WTC11 (cell line): Measurements from ENCODE around the gene UGT1A1. TPM values are rescaled to one million over a fixed set of nuclear protein-coding genes. Genes with fewer than 3 reads are reported as not detected.

ENCODE experiments used
- ATAC-seq: fragments of 200-7000 bp; cut with Tn5 transposase; 2 replicates; pipeline ENCODE4 v1.10.0; 2021; ENCODE audit warnings: mild to moderate bottlenecking, moderate library complexity
- CTCF ChIA-PET: fragments of 300-600 bp; sonication (Branson Sonifier 250); formaldehyde crosslinking; loops from one replicate; lab custom pipeline; 2021; ENCODE audit warnings: antibody characterized with exemption; lab: Charles Lee
- POLR2A ChIA-PET: fragments of 350-600 bp; sonication (Branson Sonifier 250); formaldehyde crosslinking; loops from one replicate; lab custom pipeline; 2021; ENCODE audit warnings: antibody characterized with exemption; lab: Charles Lee
- DNase-seq: peaks from one replicate; pipeline ENCODE4 v3.0.0; 2021; ENCODE audit warnings: low spot score
- H3K27ac Mint-ChIP-seq: 2 replicates; pipeline ENCODE4 v1.8.0; 2021; ENCODE audit warnings: mixed read lengths
- H3K27me3 Mint-ChIP-seq: 2 replicates; pipeline ENCODE4 v1.8.0; 2021; ENCODE audit warnings: low read depth, mild to moderate bottlenecking, moderate library complexity, mixed read lengths
- H3K36me3 Mint-ChIP-seq: 2 replicates; pipeline ENCODE4 v1.8.0; 2021; ENCODE audit warnings: mixed read lengths
- H3K4me1 Mint-ChIP-seq: 2 replicates; pipeline ENCODE4 v1.8.0; 2022; ENCODE audit warnings: mixed read lengths
- H3K4me3 Mint-ChIP-seq: 2 replicates; pipeline ENCODE4 v1.8.0; 2021; ENCODE audit warnings: mild to moderate bottlenecking, moderate library complexity, mixed read lengths
- H3K9me3 Mint-ChIP-seq: 2 replicates; pipeline ENCODE4 v1.8.0; 2021; ENCODE audit warnings: mixed read lengths
- FOXP1 ChIP-seq: sonication (generic); formaldehyde crosslinking; IDR thresholded peaks from 2 replicates; pipeline ENCODE4 v1.8.0; 2022; ENCODE audit warnings: missing genetic modification reagents, mild to moderate bottlenecking, moderate library complexity, borderline replicate concordance
- HMGA2 ChIP-seq: fragments of 250-450 bp; sonication (Bioruptor Pico); IDR thresholded peaks from 2 replicates; pipeline ENCODE4 v1.4.0; 2021; ENCODE audit warnings: mild to moderate bottlenecking, moderate library complexity
- JAZF1 ChIP-seq: fragments of 250-450 bp; sonication (Bioruptor Pico); IDR thresholded peaks from 2 replicates; pipeline ENCODE4 v1.9.0; 2021; ENCODE audit warnings: moderate library complexity, mild to moderate bottlenecking, inconsistent platforms
- NFYB ChIP-seq: sonication (generic); formaldehyde crosslinking; conservative IDR thresholded peaks from 2 replicates; pipeline ENCODE4 v1.8.0; 2022; ENCODE audit warnings: low read depth, missing genetic modification reagents
- NR1H2 ChIP-seq: sonication (generic); formaldehyde crosslinking; IDR thresholded peaks from 2 replicates; pipeline ENCODE4 v1.9.0; 2021; ENCODE audit warnings: mild to moderate bottlenecking, moderate library complexity, missing genetic modification reagents
- SMAD3 ChIP-seq: sonication (generic); formaldehyde crosslinking; IDR thresholded peaks from 2 replicates; pipeline ENCODE4 v1.8.0; 2022; ENCODE audit warnings: missing genetic modification reagents, mild to moderate bottlenecking, borderline replicate concordance
- TCF7 ChIP-seq: sonication (generic); formaldehyde crosslinking; IDR thresholded peaks from 2 replicates; pipeline ENCODE4 v1.8.0; 2022; ENCODE audit warnings: mild to moderate bottlenecking, low read depth, missing genetic modification reagents, moderate library complexity
- TEAD1 ChIP-seq: sonication (generic); formaldehyde crosslinking; IDR thresholded peaks from 2 replicates; pipeline ENCODE4 v1.8.0; 2022; ENCODE audit warnings: mild to moderate bottlenecking, missing genetic modification reagents
- ZNF138 ChIP-seq: sonication (generic); formaldehyde crosslinking; conservative IDR thresholded peaks from 2 replicates; pipeline ENCODE4 v1.8.1; 2022; ENCODE audit warnings: mild to moderate bottlenecking, moderate library complexity, missing genetic modification reagents
- ZNF219 ChIP-seq: sonication (generic); formaldehyde crosslinking; IDR thresholded peaks from 2 replicates; pipeline ENCODE4 v1.8.0; 2023; ENCODE audit warnings: missing genetic modification reagents, mild to moderate bottlenecking, borderline replicate concordance
- ZNF263 ChIP-seq: sonication (generic); formaldehyde crosslinking; IDR thresholded peaks from 2 replicates; pipeline ENCODE4 v1.8.1; 2022; ENCODE audit warnings: low read depth, mild to moderate bottlenecking, moderate library complexity, missing genetic modification reagents
- ZNF416 ChIP-seq: fragments of 250-450 bp; sonication (Bioruptor Pico); IDR thresholded peaks from 2 replicates; pipeline ENCODE4 v1.9.0; 2021; ENCODE audit warnings: mild to moderate bottlenecking, inconsistent platforms
- ZNF532 ChIP-seq: fragments of 250-450 bp; sonication (Bioruptor Pico); IDR thresholded peaks from 2 replicates; pipeline ENCODE4 v1.9.0; 2021; ENCODE audit warnings: mild to moderate bottlenecking, borderline replicate concordance
- total RNA-seq: library from RNA; stranded (reverse); gene quantifications from 3 replicates; pipeline ENCODE4 v1.2.3, GENCODE V29; 2021
- TF ChIP-seq, protein P1 (sequence below): sonication (generic); formaldehyde crosslinking; IDR thresholded peaks from 2 replicates; pipeline ENCODE4 v1.8.1; 2023; ENCODE audit warnings: mild to moderate bottlenecking, missing genetic modification reagents, borderline replicate concordance
- TF ChIP-seq, protein P2 (sequence below): fragments of 250-450 bp; sonication (Bioruptor Pico); IDR thresholded peaks from 2 replicates; pipeline ENCODE4 v1.9.0; 2021; ENCODE audit warnings: moderate library complexity, mild to moderate bottlenecking, inconsistent platforms, borderline replicate concordance
- TF ChIP-seq, protein P3 (sequence below): sonication (generic); formaldehyde crosslinking; IDR thresholded peaks from 2 replicates; pipeline ENCODE4 v1.8.1; 2022; ENCODE audit warnings: low read depth, mild to moderate bottlenecking, moderate library complexity, missing genetic modification reagents, borderline replicate concordance
- TF ChIP-seq, protein P4 (sequence below): sonication (generic); formaldehyde crosslinking; IDR thresholded peaks from 2 replicates; pipeline ENCODE4 v1.8.0; 2022; ENCODE audit warnings: mild to moderate bottlenecking, missing genetic modification reagents

Gene UGT1A1
- total RNA-seq, 1 experiment from 2014 or later: not detected

- ChIA-PET POLR2A (no interaction called here), CTCF (interaction anchor here (1.3 kb wide), 1 partner anchor 14 kb away, joined by 3 read pairs; no protein-coding TSS in a partner anchor)
- no peak for ATAC-seq
- no peak for TF ChIP-seq ZNF263
- TF ChIP-seq TCF7 (CRISPR knock-in tag): no peak
- TF ChIP-seq, protein P1, sequence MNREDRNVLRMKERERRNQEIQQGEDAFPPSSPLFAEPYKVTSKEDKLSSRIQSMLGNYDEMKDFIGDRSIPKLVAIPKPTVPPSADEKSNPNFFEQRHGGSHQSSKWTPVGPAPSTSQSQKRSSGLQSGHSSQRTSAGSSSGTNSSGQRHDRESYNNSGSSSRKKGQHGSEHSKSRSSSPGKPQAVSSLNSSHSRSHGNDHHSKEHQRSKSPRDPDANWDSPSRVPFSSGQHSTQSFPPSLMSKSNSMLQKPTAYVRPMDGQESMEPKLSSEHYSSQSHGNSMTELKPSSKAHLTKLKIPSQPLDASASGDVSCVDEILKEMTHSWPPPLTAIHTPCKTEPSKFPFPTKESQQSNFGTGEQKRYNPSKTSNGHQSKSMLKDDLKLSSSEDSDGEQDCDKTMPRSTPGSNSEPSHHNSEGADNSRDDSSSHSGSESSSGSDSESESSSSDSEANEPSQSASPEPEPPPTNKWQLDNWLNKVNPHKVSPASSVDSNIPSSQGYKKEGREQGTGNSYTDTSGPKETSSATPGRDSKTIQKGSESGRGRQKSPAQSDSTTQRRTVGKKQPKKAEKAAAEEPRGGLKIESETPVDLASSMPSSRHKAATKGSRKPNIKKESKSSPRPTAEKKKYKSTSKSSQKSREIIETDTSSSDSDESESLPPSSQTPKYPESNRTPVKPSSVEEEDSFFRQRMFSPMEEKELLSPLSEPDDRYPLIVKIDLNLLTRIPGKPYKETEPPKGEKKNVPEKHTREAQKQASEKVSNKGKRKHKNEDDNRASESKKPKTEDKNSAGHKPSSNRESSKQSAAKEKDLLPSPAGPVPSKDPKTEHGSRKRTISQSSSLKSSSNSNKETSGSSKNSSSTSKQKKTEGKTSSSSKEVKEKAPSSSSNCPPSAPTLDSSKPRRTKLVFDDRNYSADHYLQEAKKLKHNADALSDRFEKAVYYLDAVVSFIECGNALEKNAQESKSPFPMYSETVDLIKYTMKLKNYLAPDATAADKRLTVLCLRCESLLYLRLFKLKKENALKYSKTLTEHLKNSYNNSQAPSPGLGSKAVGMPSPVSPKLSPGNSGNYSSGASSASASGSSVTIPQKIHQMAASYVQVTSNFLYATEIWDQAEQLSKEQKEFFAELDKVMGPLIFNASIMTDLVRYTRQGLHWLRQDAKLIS (CRISPR knock-in tag): no peak
- no peak for TF ChIP-seq NFYB (CRISPR knock-in tag)
- no peak for TF ChIP-seq JAZF1 (CRISPR knock-in tag)
- no peak for TF ChIP-seq ZNF219 (CRISPR knock-in tag)
- TF ChIP-seq, protein P2, sequence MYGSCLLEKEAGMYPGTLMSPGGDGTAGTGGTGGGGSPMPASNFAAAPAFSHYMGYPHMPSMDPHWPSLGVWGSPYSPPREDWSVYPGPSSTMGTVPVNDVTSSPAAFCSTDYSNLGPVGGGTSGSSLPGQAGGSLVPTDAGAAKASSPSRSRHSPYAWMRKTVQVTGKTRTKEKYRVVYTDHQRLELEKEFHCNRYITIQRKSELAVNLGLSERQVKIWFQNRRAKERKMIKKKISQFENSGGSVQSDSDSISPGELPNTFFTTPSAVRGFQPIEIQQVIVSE (CRISPR knock-in tag): no peak
- TF ChIP-seq, protein P3, sequence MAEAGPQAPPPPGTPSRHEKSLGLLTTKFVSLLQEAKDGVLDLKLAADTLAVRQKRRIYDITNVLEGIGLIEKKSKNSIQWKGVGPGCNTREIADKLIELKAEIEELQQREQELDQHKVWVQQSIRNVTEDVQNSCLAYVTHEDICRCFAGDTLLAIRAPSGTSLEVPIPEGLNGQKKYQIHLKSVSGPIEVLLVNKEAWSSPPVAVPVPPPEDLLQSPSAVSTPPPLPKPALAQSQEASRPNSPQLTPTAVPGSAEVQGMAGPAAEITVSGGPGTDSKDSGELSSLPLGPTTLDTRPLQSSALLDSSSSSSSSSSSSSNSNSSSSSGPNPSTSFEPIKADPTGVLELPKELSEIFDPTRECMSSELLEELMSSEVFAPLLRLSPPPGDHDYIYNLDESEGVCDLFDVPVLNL (CRISPR knock-in tag): no peak
- TF ChIP-seq ZNF416 (CRISPR knock-in tag): no peak
- TF ChIP-seq TEAD1: no peak
- TF ChIP-seq FOXP1 (CRISPR knock-in tag): no peak
- TF ChIP-seq, protein P4, sequence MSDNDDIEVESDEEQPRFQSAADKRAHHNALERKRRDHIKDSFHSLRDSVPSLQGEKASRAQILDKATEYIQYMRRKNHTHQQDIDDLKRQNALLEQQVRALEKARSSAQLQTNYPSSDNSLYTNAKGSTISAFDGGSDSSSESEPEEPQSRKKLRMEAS (CRISPR knock-in tag): no peak
- no peak for TF ChIP-seq NR1H2
- no peak for TF ChIP-seq SMAD3 (CRISPR knock-in tag)
- TF ChIP-seq ZNF532 (CRISPR knock-in tag): no peak
- TF ChIP-seq ZNF138 (CRISPR knock-in tag): no peak
- no peak for TF ChIP-seq HMGA2
- Mint-ChIP-seq H3K27ac (no peak overlapping the region), H3K4me3 (no peak overlapping the region), H3K9me3 (peaks cover 2% of the 10 kb centered on the region; the same call in 1 of the 2 replicates), H3K4me1 (no peaks in the 10 kb centered on the region), H3K27me3 (no peaks in the 10 kb centered on the region), H3K36me3 (no peaks in the 10 kb centered on the region)
- no peak for DNase-seq
Measured at GRCh38 chr2:233818639-233819621, 58.9 kb downstream of the UGT1A1 start.
